CD4-positive, alpha-beta memory T cell (primary cell): ENCODE results near the gene RFX1. TPM values are rescaled to one million over a fixed set of nuclear protein-coding genes. Genes with fewer than 3 reads are reported as not detected.

Experiments used
- CTCF ChIA-PET: fragments of 350-600 bp; sonication (Branson Sonifier 250); formaldehyde crosslinking; loops from one replicate; lab custom pipeline; 2021; ENCODE audit warnings: inconsistent platforms; ENCODE audit not compliant: partially characterized antibody; lab: Charles Lee
- POLR2A ChIA-PET: fragments of 350-600 bp; sonication (Branson Sonifier 250); formaldehyde crosslinking; loops from one replicate; lab custom pipeline; 2021; ENCODE audit not compliant: partially characterized antibody; lab: Charles Lee
- DNase-seq, 5 donors: peaks; one replicate each; pipeline versions ENCODE4 v3.0.0 to v3.0.0-alpha.2; 2020 to 2022; ENCODE audit warnings: mixed read lengths in 1 of 5
- H3K27ac ChIP-seq: one replicate; pipeline ENCODE4 v1.7.0; 2013; ENCODE audit warnings: low read depth, low read length
- H3K27me3 ChIP-seq: 2 replicates; pipeline ENCODE4 v1.7.0; 2013; ENCODE audit warnings: mild to moderate bottlenecking, low read length, moderate library complexity; ENCODE audit not compliant: insufficient read depth
- H3K36me3 ChIP-seq: 2 replicates; pipeline ENCODE4 v1.7.0; 2013; ENCODE audit warnings: mild to moderate bottlenecking, low read length, moderate library complexity; ENCODE audit not compliant: insufficient read depth
- H3K4me1 ChIP-seq: 2 replicates; pipeline ENCODE4 v1.7.0; 2013; ENCODE audit warnings: mild to moderate bottlenecking, low read length, moderate library complexity; ENCODE audit not compliant: insufficient read depth
- H3K4me3 ChIP-seq, 2 donors: one replicate each; pipeline ENCODE4 v1.7.0; 2013; ENCODE audit warnings: low read length in 2 of 2, mild to moderate bottlenecking in 1 of 2
- H3K9me3 ChIP-seq, 2 donors: one replicate each; pipeline ENCODE4 v1.7.0; 2013; ENCODE audit warnings: low read length in 2 of 2, control low read depth in 1 of 2; ENCODE audit not compliant: control insufficient read depth in 1 of 2
- H3K27ac Mint-ChIP-seq, 7 donors: one replicate each; pipeline ENCODE4 v1.8.0; 2020 to 2021; ENCODE audit warnings: mixed read lengths in 7 of 7, mild to moderate bottlenecking in 6 of 7, inconsistent platforms in 3 of 7, moderate library complexity in 3 of 7
- H3K27me3 Mint-ChIP-seq, 2 donors: one replicate each; pipeline ENCODE4 v1.8.0; 2020 to 2021; ENCODE audit warnings: mixed read lengths in 2 of 2
- H3K36me3 Mint-ChIP-seq, 2 donors: one replicate each; pipeline ENCODE4 v1.8.0; 2020 to 2021; ENCODE audit warnings: mixed read lengths in 2 of 2, inconsistent platforms in 1 of 2, mild to moderate bottlenecking in 1 of 2
- H3K4me1 Mint-ChIP-seq, 4 donors: one replicate each; pipeline ENCODE4 v1.8.0; 2020 to 2021; ENCODE audit warnings: mixed read lengths in 4 of 4, mild to moderate bottlenecking in 1 of 4
- H3K4me3 Mint-ChIP-seq, 8 donors: one replicate each; pipeline ENCODE4 v1.8.0; 2020 to 2021; ENCODE audit warnings: mixed read lengths in 8 of 8, mild to moderate bottlenecking in 7 of 8, moderate library complexity in 6 of 8, inconsistent platforms in 3 of 8
- H3K9me3 Mint-ChIP-seq, 8 donors: one replicate each; pipeline ENCODE4 v1.8.0; 2020 to 2021; ENCODE audit warnings: mixed read lengths in 8 of 8, mild to moderate bottlenecking in 5 of 8, inconsistent platforms in 3 of 8, moderate library complexity in 1 of 8
- intact Hi-C: fragments of 100-400 bp; cut with micrococcal nuclease; formaldehyde crosslinking; loops from one replicate; pipeline ENCODE4 v1.15.1; 2023
- polyA plus RNA-seq, 2 donors: library from polyadenylated mRNA; unstranded; fragments of 300-500 nt; fragmentation: Illumina TruSeq; gene quantifications; one replicate each; pipeline ENCODE4 v1.2.3, GENCODE V29; 2021
- total RNA-seq, 2 experiments: library from RNA; stranded (reverse); gene quantifications; one replicate each; pipeline ENCODE4 v1.2.3, GENCODE V29; 2021

RFX1 gene
- total and polyA plus RNA-seq, 4 experiments from 2014 or later = 2.5 to 17.8 (median 17.4) TPM; not detected in 1

GRCh38 chr19:13965377-13965896 is 40.7 kb downstream of the RFX1 start:
- Mint-ChIP-seq H3K36me3 (peaks cover 17 to 39% of the 10 kb centered on the region in 2 donors), H3K4me3 (no peak overlapping the region), H3K4me1 (no peaks in the 10 kb centered on the region), H3K9me3 (no peaks in the 10 kb centered on the region), H3K27ac (peak overlapping the region in 1 of 7 donors; percentile 43), H3K27me3 (no peaks in the 10 kb centered on the region)
- Histone ChIP-seq H3K27me3 (no peaks in the 10 kb centered on the region), H3K9me3 (no peaks in the 10 kb centered on the region), H3K36me3 (peaks cover 14% of the 10 kb centered on the region), H3K4me1 (no peaks in the 10 kb centered on the region), H3K27ac (no peak overlapping the region), H3K4me3 (no peak overlapping the region)
- POLR2A ChIA-PET = interaction anchor here (1.5 kb wide), 1 partner anchor 13 kb away, joined by 4 read pairs; no protein-coding TSS in a partner anchor
- DNase-seq = no peak
- intact Hi-C loops = no loop called here
- CTCF ChIA-PET = no interaction called here

GRCh38 chr19:13964776-13965175 is 41.3 kb downstream of the RFX1 start:
- H3K4me1 Mint-ChIP-seq = no peaks in the 10 kb centered on the region
- DNase-seq = no peak
- H3K4me3 ChIP-seq = no peak overlapping the region
- no peaks in the 10 kb centered on the region for H3K4me1 ChIP-seq
- intact Hi-C loops = no loop called here
- peaks cover 17% of the 10 kb centered on the region for H3K36me3 ChIP-seq
- no peak overlapping the region for H3K27ac ChIP-seq
- ChIA-PET POLR2A (interaction anchor here (1.5 kb wide), 1 partner anchor 14 kb away, joined by 4 read pairs; no protein-coding TSS in a partner anchor), CTCF (no interaction called here)
- H3K36me3 Mint-ChIP-seq = peaks cover 17 to 39% of the 10 kb centered on the region in 2 donors
- H3K9me3 ChIP-seq = no peaks in the 10 kb centered on the region
- peak overlapping the region in 6 of 7 donors; percentile 36 to 75 (median 44) for H3K27ac Mint-ChIP-seq
- no peaks in the 10 kb centered on the region for H3K9me3 Mint-ChIP-seq
- H3K27me3 ChIP-seq = no peaks in the 10 kb centered on the region
- H3K4me3 Mint-ChIP-seq = no peak overlapping the region
- no peaks in the 10 kb centered on the region for H3K27me3 Mint-ChIP-seq

- intact Hi-C loops = no loop called here
- Histone ChIP-seq H3K36me3 (peaks cover 19% of the 10 kb centered on the region), H3K27ac (no peak overlapping the region), H3K27me3 (no peaks in the 10 kb centered on the region), H3K4me3 (no peak overlapping the region), H3K4me1 (no peaks in the 10 kb centered on the region), H3K9me3 (no peaks in the 10 kb centered on the region)
- Mint-ChIP-seq H3K36me3 (peaks cover 13 to 35% of the 10 kb centered on the region in 2 donors), H3K27me3 (no peaks in the 10 kb centered on the region), H3K27ac (no peak overlapping the region), H3K4me1 (no peaks in the 10 kb centered on the region), H3K9me3 (no peaks in the 10 kb centered on the region), H3K4me3 (no peak overlapping the region)
- ChIA-PET CTCF (no interaction called here), POLR2A (interaction anchor here (1.5 to 2.6 kb wide), 3 partner anchors 11 to 22 kb away, joined by 4 to 17 read pairs (median 6); partner anchors contain the start of gene DCAF15)
- no peak for DNase-seq
Measured at GRCh38 chr19:13963603-13964105, 42.5 kb downstream of the RFX1 start.

- POLR2A ChIA-PET = interaction anchor here (1.0 to 2.6 kb wide), 4 partner anchors 10 to 69 kb away, joined by 3 to 17 read pairs (median 5); partner anchors contain the start of gene DCAF15
- Histone ChIP-seq H3K27me3 (no peaks in the 10 kb centered on the region), H3K9me3 (no peaks in the 10 kb centered on the region), H3K27ac (no peak overlapping the region), H3K4me3 (no peak overlapping the region), H3K4me1 (no peaks in the 10 kb centered on the region), H3K36me3 (peaks cover 22% of the 10 kb centered on the region)
- Mint-ChIP-seq H3K4me1 (peaks cover 0 to 3% (median 0%) of the 10 kb centered on the region in 4 donors), H3K36me3 (peaks cover 18 to 41% of the 10 kb centered on the region in 2 donors), H3K27me3 (no peaks in the 10 kb centered on the region), H3K4me3 (no peak overlapping the region), H3K9me3 (no peaks in the 10 kb centered on the region), H3K27ac (no peak overlapping the region)
- intact Hi-C loops = no loop called here
- no peak for DNase-seq
- CTCF ChIA-PET = interaction anchor here (0.6 kb wide), 1 partner anchor 189 kb away, joined by 3 read pairs; no protein-coding TSS in a partner anchor
Measured at GRCh38 chr19:13962699-13963602, 43.2 kb downstream of the RFX1 start.

- Mint-ChIP-seq H3K4me3 (no peak overlapping the region), H3K4me1 (peaks cover 0 to 3% (median 0%) of the 10 kb centered on the region in 4 donors), H3K27ac (peak overlapping the region in 2 of 7 donors; percentile 54 to 64), H3K27me3 (no peaks in the 10 kb centered on the region), H3K9me3 (no peaks in the 10 kb centered on the region), H3K36me3 (peaks cover 18 to 49% of the 10 kb centered on the region in 2 donors)
- Histone ChIP-seq H3K9me3 (no peaks in the 10 kb centered on the region), H3K27me3 (no peaks in the 10 kb centered on the region), H3K4me3 (no peak overlapping the region), H3K36me3 (peaks cover 29% of the 10 kb centered on the region), H3K4me1 (no peaks in the 10 kb centered on the region), H3K27ac (no peak overlapping the region)
- ChIA-PET CTCF (interaction anchor here (0.6 to 1.0 kb wide), 2 partner anchors 43 to 188 kb away, joined by 3 read pairs; no protein-coding TSS in a partner anchor), POLR2A (interaction anchor here (1.0 to 2.6 kb wide), 5 partner anchors 10 to 70 kb away, joined by 3 to 17 read pairs (median 5); partner anchors contain the start of gene DCAF15)
- no peak for DNase-seq
- intact Hi-C loops = no loop called here
Measured at GRCh38 chr19:13961826-13962698, 44.1 kb downstream of the RFX1 start.

GRCh38 chr19:13960863-13961784 is 45.0 kb downstream of the RFX1 start:
- Mint-ChIP-seq H3K9me3 (no peaks in the 10 kb centered on the region), H3K36me3 (peaks cover 18 to 55% of the 10 kb centered on the region in 2 donors), H3K4me1 (peaks cover 0 to 3% (median 0%) of the 10 kb centered on the region in 4 donors), H3K27me3 (no peaks in the 10 kb centered on the region), H3K4me3 (no peak overlapping the region), H3K27ac (peak overlapping the region in 5 of 7 donors; percentile 10 to 68 (median 54))
- CTCF ChIA-PET = interaction anchor here (0.6 to 1.2 kb wide), 4 partner anchors 44 to 75 kb away, joined by 3 to 5 read pairs (median 4); no protein-coding TSS in a partner anchor
- Histone ChIP-seq H3K36me3 (peaks cover 36% of the 10 kb centered on the region), H3K4me3 (no peak overlapping the region), H3K4me1 (no peaks in the 10 kb centered on the region), H3K9me3 (no peaks in the 10 kb centered on the region), H3K27ac (no peak overlapping the region), H3K27me3 (no peaks in the 10 kb centered on the region)
- POLR2A ChIA-PET = interaction anchor here (2.0 to 2.6 kb wide), 4 partner anchors 9 to 71 kb away, joined by 5 to 17 read pairs (median 11); partner anchors contain the start of genes DCAF15 and IL27RA
- no peak for DNase-seq
- intact Hi-C loops = no loop called here
